Chondrocyte (in vitro differentiated cells): Measurements from ENCODE around the gene FLNB. TPM values are rescaled to one million over a fixed set of nuclear protein-coding genes. Genes with fewer than 3 reads are reported as not detected.

ENCODE experiments used
- DNase-seq: peaks from one replicate; pipeline ENCODE4 v3.0.0; 2021; ENCODE audit warnings: mixed read lengths, low spot score
- H3K27ac Mint-ChIP-seq: one replicate; pipeline ENCODE4 v1.8.0; 2021; ENCODE audit warnings: mild to moderate bottlenecking, moderate library complexity, mixed read lengths; ENCODE audit not compliant: unreplicated experiment
- H3K27me3 Mint-ChIP-seq: 2 replicates; pipeline ENCODE4 v1.8.0; 2021; ENCODE audit warnings: low read depth, mixed read lengths
- H3K36me3 Mint-ChIP-seq: 2 replicates; pipeline ENCODE4 v1.8.0; 2021; ENCODE audit warnings: low read depth, mixed read lengths
- H3K4me1 Mint-ChIP-seq: 2 replicates; pipeline ENCODE4 v1.8.0; 2021; ENCODE audit warnings: low read depth, mild to moderate bottlenecking, mixed read lengths
- H3K4me3 Mint-ChIP-seq: one replicate; pipeline ENCODE4 v1.8.0; 2021; ENCODE audit warnings: mild to moderate bottlenecking, moderate library complexity, mixed read lengths; ENCODE audit not compliant: unreplicated experiment
- H3K9me3 Mint-ChIP-seq: 2 replicates; pipeline ENCODE4 v1.8.0; 2021; ENCODE audit warnings: low read depth, mixed read lengths
- CTCF ChIP-seq: fragments of 200-600 bp; sonication (generic); IDR thresholded peaks from 2 replicates; pipeline ENCODE4 v1.5.0; 2021; ENCODE audit warnings: antibody characterized with exemption, mild to moderate bottlenecking, moderate library complexity
- total RNA-seq: library from RNA; stranded (reverse); gene quantifications from 3 replicates; pipeline ENCODE4 v1.2.1, GENCODE V29; 2021

FLNB gene
- total RNA-seq, 1 donor from 2014 or later = 70.2 TPM

GRCh38 chr3:58173029-58173668 lies 164.9 kb downstream of the FLNB start:
- Mint-ChIP-seq H3K4me3 (no peak overlapping the region), H3K9me3 (no peaks in the 10 kb centered on the region), H3K27me3 (no peaks in the 10 kb centered on the region), H3K36me3 (peaks cover 14% of the 10 kb centered on the region), H3K4me1 (peaks cover 9% of the 10 kb centered on the region), H3K27ac (no peak overlapping the region)
- TF ChIP-seq CTCF = no peak
- no peak for DNase-seq

- DNase-seq = no peak
- H3K4me1 Mint-ChIP-seq = peaks cover 11% of the 10 kb centered on the region
- no peak overlapping the region for H3K4me3 Mint-ChIP-seq
- peak; percentile 74 for TF ChIP-seq CTCF
- peaks cover 11% of the 10 kb centered on the region for H3K36me3 Mint-ChIP-seq
- H3K9me3 Mint-ChIP-seq = no peaks in the 10 kb centered on the region
- H3K27ac Mint-ChIP-seq = no peak overlapping the region
- no peaks in the 10 kb centered on the region for H3K27me3 Mint-ChIP-seq
Observed at GRCh38 chr3:58173669-58174398, 165.6 kb downstream of the FLNB start.

GRCh38 chr3:58175187-58175436 lies 166.9 kb downstream of the FLNB start:
- DNase-seq = no peak
- Mint-ChIP-seq H3K4me3 (no peak overlapping the region), H3K27ac (no peak overlapping the region), H3K36me3 (peaks cover 10% of the 10 kb centered on the region), H3K4me1 (peaks cover 11% of the 10 kb centered on the region), H3K9me3 (no peaks in the 10 kb centered on the region), H3K27me3 (no peaks in the 10 kb centered on the region)
- no peak for TF ChIP-seq CTCF

GRCh38 chr3:58175437-58176184 lies 167.4 kb downstream of the FLNB start:
- Mint-ChIP-seq H3K4me1 (peaks cover 11% of the 10 kb centered on the region), H3K9me3 (no peaks in the 10 kb centered on the region), H3K4me3 (no peak overlapping the region), H3K36me3 (peaks cover 8% of the 10 kb centered on the region), H3K27me3 (no peaks in the 10 kb centered on the region), H3K27ac (no peak overlapping the region)
- no peak for DNase-seq
- TF ChIP-seq CTCF = no peak

GRCh38 chr3:58176185-58176530 lies 167.9 kb downstream of the FLNB start:
- peaks cover 11% of the 10 kb centered on the region for H3K4me1 Mint-ChIP-seq
- no peak for TF ChIP-seq CTCF
- DNase-seq = no peak
- H3K36me3 Mint-ChIP-seq = peaks cover 4% of the 10 kb centered on the region
- H3K27me3 Mint-ChIP-seq = no peaks in the 10 kb centered on the region
- no peak overlapping the region for H3K4me3 Mint-ChIP-seq
- H3K9me3 Mint-ChIP-seq = no peaks in the 10 kb centered on the region
- H3K27ac Mint-ChIP-seq = no peak overlapping the region
